SK-N-SH (cell line): Measurements from ENCODE around the gene TIMP2. TPM values are rescaled to one million over a fixed set of nuclear protein-coding genes. Genes with fewer than 3 reads are reported as not detected.
A peak's percentile ranks its signal among the peaks of the same experiment; 100 is the strongest.
"Not testable (repeated sequence)": the region's sequence is repeated elsewhere in the genome, so short reads cannot be mapped to it uniquely, and the experiment has no call there.

Experiments used
- CTCF ChIA-PET: fragments of 300-600, 350-600 bp; formaldehyde crosslinking; extraction: SDS; loops from one replicate; lab custom pipeline; 2021; lab: Yijun Ruan, JAX
- POLR2A ChIA-PET: fragments of 350-600 bp; sonication (Branson Sonifier 250); formaldehyde crosslinking; extraction: SDS; loops from one replicate; lab custom pipeline; 2020; ENCODE audit warnings: antibody characterized with exemption, inconsistent platforms; lab: Yijun Ruan, JAX
- DNase-seq: peaks from one replicate; pipeline ENCODE4 v3.0.0; 2012
- H2AFZ ChIP-seq: fragments of 200-600 bp; sonication (generic); 2 replicates; pipeline ENCODE4 v1.8.1; 2016; ENCODE audit warnings: antibody characterized with exemption, mild to moderate bottlenecking, low read depth
- H3F3A ChIP-seq: fragments of 200-600 bp; sonication (generic); replicated peaks from 2 replicates; pipeline ENCODE3; 2016; ENCODE audit warnings: antibody characterized with exemption, mild to moderate bottlenecking; ENCODE audit not compliant: insufficient read depth
- H3K27ac ChIP-seq, 2 experiments: fragments of 200-500 bp in 1 of 2; fragments of 200-600 bp in 1 of 2; sonication (Bioruptor generic) in 1 of 2; sonication (generic), shearing (Covaris generic) in 1 of 2; 2 replicates each; pipeline versions ENCODE4 v1.5.1 to v1.6.1; 2014 to 2016; ENCODE audit warnings: low read depth in 2 of 2, inconsistent platforms in 1 of 2, low read length in 1 of 2, mild to moderate bottlenecking in 1 of 2, mixed read lengths in 1 of 2
- H3K27me3 ChIP-seq: fragments of 200-600 bp; sonication (generic), shearing (Covaris generic); 2 replicates; pipeline ENCODE4 v1.6.1; 2016; ENCODE audit warnings: mixed run types; ENCODE audit not compliant: insufficient read depth
- H3K36me3 ChIP-seq, 2 experiments: fragments of 200-500 bp in 1 of 2; fragments of 200-600 bp in 1 of 2; sonication (Bioruptor generic) in 1 of 2; sonication (generic) in 1 of 2; replicated peaks in 1 of 2; 2 replicates each; pipeline versions ENCODE3 to v1.5.1; 2014 to 2016; ENCODE audit warnings: low read length in 1 of 2, mild to moderate bottlenecking in 1 of 2; ENCODE audit not compliant: insufficient read depth in 2 of 2, control insufficient read depth in 1 of 2
- H3K4me1 ChIP-seq, 2 experiments: fragments of 200-500 bp in 1 of 2; fragments of 200-600 bp in 1 of 2; sonication (Bioruptor generic) in 1 of 2; sonication (generic), shearing (Covaris generic) in 1 of 2; 2 replicates each; pipeline versions ENCODE4 v1.5.1 to v1.6.1; 2014 to 2016; ENCODE audit warnings: low read depth in 1 of 2, low read length in 1 of 2, mixed run types in 1 of 2; ENCODE audit not compliant: insufficient read depth in 2 of 2, control insufficient read depth in 1 of 2
- H3K4me2 ChIP-seq: fragments of 200-600 bp; sonication (generic), shearing (Covaris generic); 2 replicates; pipeline ENCODE4 v1.6.1; 2017; ENCODE audit warnings: mixed run types
- H3K4me3 ChIP-seq, 2 experiments: fragments of 200-500 bp in 1 of 2; fragments of 200-600 bp in 1 of 2; sonication (Bioruptor generic) in 1 of 2; sonication (generic), shearing (Covaris generic) in 1 of 2; 2 replicates each; pipeline versions ENCODE4 v1.5.1 to v1.8.1; 2014 to 2016; ENCODE audit warnings: low read depth in 2 of 2, inconsistent platforms in 1 of 2, low read length in 1 of 2, mild to moderate bottlenecking in 1 of 2, mixed read lengths in 1 of 2, moderate library complexity in 1 of 2
- H3K79me2 ChIP-seq: fragments of 200-600 bp; sonication (generic); 2 replicates; pipeline ENCODE4 v1.8.1; 2017; ENCODE audit warnings: mild to moderate bottlenecking; ENCODE audit not compliant: insufficient read depth
- H3K9ac ChIP-seq: fragments of 200-600 bp; sonication (generic); 2 replicates; pipeline ENCODE4 v1.6.1; 2017; ENCODE audit warnings: mixed run types
- H3K9me2 ChIP-seq: fragments of 200-600 bp; sonication (generic); 2 replicates; pipeline ENCODE4 v1.6.1; 2017; ENCODE audit warnings: mixed run types
- H3K9me3 ChIP-seq: fragments of 200-600 bp; sonication (generic); 2 replicates; pipeline ENCODE4 v1.6.1; 2017; ENCODE audit warnings: mixed run types, mild to moderate bottlenecking, moderate library complexity
- H4K20me1 ChIP-seq: fragments of 200-600 bp; sonication (generic); 2 replicates; pipeline ENCODE4 v1.6.1; 2017; ENCODE audit warnings: mild to moderate bottlenecking, mixed run types; ENCODE audit not compliant: insufficient read depth
- FOSL2 ChIP-seq: IDR thresholded peaks from 2 replicates; pipeline ENCODE4 v1.4.0; 2012; ENCODE audit warnings: low read depth, mild to moderate bottlenecking, moderate library complexity, borderline replicate concordance
- MXI1 ChIP-seq: IDR thresholded peaks from 2 replicates; pipeline ENCODE4 v1.6.1; 2012; ENCODE audit warnings: mild to moderate bottlenecking, low read depth, low read length, improper control_type of control experiment
- TCF12 ChIP-seq: IDR thresholded peaks from 2 replicates; pipeline ENCODE4 v1.4.0; 2012
- WGBS: methylation state at CpG from one replicate; pipeline ENCODE4 v1.1.6; 2017; ENCODE audit warnings: low lambda C conversion rate; 5-methylcytosine and 5-hydroxymethylcytosine counted together
- polyA plus RNA-seq, 3 experiments: library from polyadenylated mRNA; depleted of rRNA; stranded (reverse); fragments of >200 nt; gene quantifications; 2 replicates each; pipeline ENCODE4 v1.2.3, GENCODE V29; 2012
- TF ChIP-seq, protein P1 (sequence below): IDR thresholded peaks from 2 replicates; pipeline ENCODE4 v1.4.0; 2012; ENCODE audit warnings: low read depth, borderline replicate concordance
- TF ChIP-seq, protein P2 (sequence below): IDR thresholded peaks from 2 replicates; pipeline ENCODE4 v1.4.0; 2012; ENCODE audit warnings: low read depth

TIMP2 gene
- polyA plus RNA-seq, 1 of the 3 experiments (the other 2 are of a cell fraction), result 441 TPM

GRCh38 chr17:78868391-78868790, 56.8 kb downstream of the TIMP2 start:
- H3K4me1 ChIP-seq, result peaks cover 7 to 20% of the 10 kb centered on the region in 2 experiments; a peak in 3 of 4 replicates
- H3K36me3 ChIP-seq, result peaks cover 15 to 66% of the 10 kb centered on the region in 2 experiments
- H3K79me2 ChIP-seq, result peaks cover 69% of the 10 kb centered on the region
- WGBS, result 40% methylated on average over 7 of the region's 7 CpGs
- H3F3A ChIP-seq, result peaks cover 44% of the 10 kb centered on the region
- 0 out of 2 replicates have a peak overlapping the region, but pooled peaks have one; percentile 33 for H3K4me2 ChIP-seq
- peak overlapping the region; percentile 3 to 57; a peak in 2 of 4 replicates for H3K27ac ChIP-seq
- H2AFZ ChIP-seq, result no peak overlapping the region
- peak overlapping the region; percentile 10; the same call in 1 of the 2 replicates for H3K9ac ChIP-seq
- DNase-seq, result no peak
- ChIA-PET CTCF (interaction anchor here (17.6 kb wide), 1 partner anchor 100 kb away, joined by 458 read pairs; the partner anchor contains the start of gene LGALS3BP), POLR2A (no interaction called here)
- no peak overlapping the region for H3K4me3 ChIP-seq
- H4K20me1 ChIP-seq, result no peaks in the 10 kb centered on the region; the same call in 1 of the 2 replicates
- no peaks in the 10 kb centered on the region for H3K27me3 ChIP-seq
- H3K9me2 ChIP-seq, result no peaks in the 10 kb centered on the region
- TF ChIP-seq MXI1 (0 out of 2 replicates have a peak, but pooled peaks have one; percentile 26), TCF12 (peak; percentile 80), FOSL2 (peak; percentile 33; the same call in 1 of the 2 replicates)
- TF ChIP-seq, protein P1, sequence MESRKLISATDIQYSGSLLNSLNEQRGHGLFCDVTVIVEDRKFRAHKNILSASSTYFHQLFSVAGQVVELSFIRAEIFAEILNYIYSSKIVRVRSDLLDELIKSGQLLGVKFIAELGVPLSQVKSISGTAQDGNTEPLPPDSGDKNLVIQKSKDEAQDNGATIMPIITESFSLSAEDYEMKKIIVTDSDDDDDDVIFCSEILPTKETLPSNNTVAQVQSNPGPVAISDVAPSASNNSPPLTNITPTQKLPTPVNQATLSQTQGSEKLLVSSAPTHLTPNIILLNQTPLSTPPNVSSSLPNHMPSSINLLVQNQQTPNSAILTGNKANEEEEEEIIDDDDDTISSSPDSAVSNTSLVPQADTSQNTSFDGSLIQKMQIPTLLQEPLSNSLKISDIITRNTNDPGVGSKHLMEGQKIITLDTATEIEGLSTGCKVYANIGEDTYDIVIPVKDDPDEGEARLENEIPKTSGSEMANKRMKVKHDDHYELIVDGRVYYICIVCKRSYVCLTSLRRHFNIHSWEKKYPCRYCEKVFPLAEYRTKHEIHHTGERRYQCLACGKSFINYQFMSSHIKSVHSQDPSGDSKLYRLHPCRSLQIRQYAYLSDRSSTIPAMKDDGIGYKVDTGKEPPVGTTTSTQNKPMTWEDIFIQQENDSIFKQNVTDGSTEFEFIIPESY, result no peak
- TF ChIP-seq, protein P2, sequence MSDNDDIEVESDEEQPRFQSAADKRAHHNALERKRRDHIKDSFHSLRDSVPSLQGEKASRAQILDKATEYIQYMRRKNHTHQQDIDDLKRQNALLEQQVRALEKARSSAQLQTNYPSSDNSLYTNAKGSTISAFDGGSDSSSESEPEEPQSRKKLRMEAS, result peak; percentile 68; the same call in 1 of the 2 replicates
- H3K9me3 ChIP-seq, result no peaks in the 10 kb centered on the region

DNA sequence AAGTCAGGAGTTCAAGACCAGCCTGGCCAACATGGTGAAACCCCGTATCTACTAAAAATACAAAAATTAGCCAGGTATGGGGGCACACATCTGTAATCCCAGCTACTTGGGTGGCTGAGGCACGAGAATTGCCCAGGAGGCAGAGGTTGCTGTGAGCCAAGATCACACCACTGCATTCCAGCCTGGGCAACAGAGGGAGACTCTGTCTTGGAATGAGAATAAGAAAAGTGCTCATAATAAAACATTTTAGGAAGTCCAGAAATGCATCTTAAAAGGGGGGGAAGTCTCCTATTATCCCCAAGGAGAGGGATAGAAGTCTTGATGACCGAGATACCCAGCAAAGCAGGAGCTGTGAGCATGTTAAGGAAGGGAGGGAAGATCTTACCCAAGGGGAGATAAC, 58.1 kb downstream of the TIMP2 start:
- H3K9me2 ChIP-seq, H3K4me2 ChIP-seq, H2AFZ ChIP-seq, H3K9ac ChIP-seq, POLR2A ChIA-PET, H4K20me1 ChIP-seq, DNase-seq, H3K27me3 ChIP-seq, H3K4me3 ChIP-seq, H3K9me3 ChIP-seq: not testable (repeated sequence)
- WGBS, result 96% methylated on average over 3 of the region's 3 CpGs
- Histone ChIP-seq H3F3A (peaks cover 58% of the 10 kb centered on the region), H3K79me2 (peaks cover 60% of the 10 kb centered on the region), H3K36me3 (peaks cover 12 to 62% of the 10 kb centered on the region in 2 experiments), H3K27ac (peak overlapping the region in 1 of 2 experiments; percentile 57; a peak in 1 of 4 replicates), H3K4me1 (peaks cover 3 to 12% of the 10 kb centered on the region in 2 experiments; a peak in 3 of 4 replicates)
- CTCF ChIA-PET, result interaction anchor here (1.3 to 17.6 kb wide), 11 partner anchors 9 to 161 kb away, joined by 3 to 458 read pairs (median 24); partner anchors contain the start of gene LGALS3BP
